Erythroblast (primary cell): ENCODE results near the gene ENPEP.

Source experiments
- GATA1 ChIP-seq: IDR thresholded peaks from 2 replicates; pipeline ENCODE4 v1.6.1; 2011; ENCODE audit warnings: low read depth, mild to moderate bottlenecking, control low read depth, low read length, moderate library complexity
- POLR2A ChIP-seq: IDR thresholded peaks from 2 replicates; pipeline ENCODE4 v1.6.1; 2011; ENCODE audit warnings: mild to moderate bottlenecking, low read length

- no peak for TF ChIP-seq POLR2A
- no peak for TF ChIP-seq GATA1
Measured at GRCh38 chr4:110474481-110474880, 1.5 kb upstream of the ENPEP start.
